Femur (tissue), 1 donor: ENCODE measurements around the gene MZB1.
"Not testable (repeated sequence)": the region's sequence is repeated elsewhere in the genome, so short reads cannot be mapped to it uniquely, and the experiment has no call there.

Experiments
- DNase-seq: peaks from one replicate; pipeline ENCODE4 v3.0.0-alpha.2; 2017

MZB1 gene

GRCh38 chr5:139371482-139372435, 18.0 kb downstream of the MZB1 start:
- DNase-seq, result peak; percentile 36

GRCh38 chr5:139369181-139369580, 20.5 kb downstream of the MZB1 start:
- no peak for DNase-seq

- DNase-seq, result no peak
Measured at GRCh38 chr5:139368613-139369012, 21.1 kb downstream of the MZB1 start.

GRCh38 chr5:139364466-139364865, 25.2 kb downstream of the MZB1 start:
- DNase-seq, result no peak

GRCh38 chr5:139363937-139364336, 25.8 kb downstream of the MZB1 start:
- no peak for DNase-seq

- no peak for DNase-seq
Measured at GRCh38 chr5:139361835-139362429, 27.8 kb downstream of the MZB1 start.

- DNase-seq, result no peak
Measured at GRCh38 chr5:139360384-139360783, 29.3 kb downstream of the MZB1 start.

- DNase-seq, result no peak
Measured at GRCh38 chr5:139358064-139358463, 31.6 kb downstream of the MZB1 start.

- not testable (repeated sequence) for DNase-seq
Measured at GRCh38 chr5:139355900-139356299, 33.8 kb downstream of the MZB1 start.

GRCh38 chr5:139354186-139354585, 35.5 kb downstream of the MZB1 start:
- DNase-seq, result no peak

- DNase-seq, result not testable (repeated sequence)
Measured at GRCh38 chr5:139347863-139348262, 41.9 kb downstream of the MZB1 start.

- DNase-seq, result not testable (repeated sequence)
Measured at GRCh38 chr5:139345442-139345841, 44.3 kb downstream of the MZB1 start.

GRCh38 chr5:139344177-139344576, 45.5 kb downstream of the MZB1 start:
- DNase-seq, result no peak

- no peak for DNase-seq
Measured at GRCh38 chr5:139343476-139343875, 46.2 kb downstream of the MZB1 start.

- no peak for DNase-seq
Measured at GRCh38 chr5:139342423-139342723, 47.3 kb downstream of the MZB1 start.

GRCh38 chr5:139341689-139342422, 47.9 kb downstream of the MZB1 start, which contains the start of gene PAIP2:
PAIP2 (plus strand) TSS chr5:139341854; CDS start chr5:139363785, 21,931 bp downstream.
- peak; percentile 99 for DNase-seq

GRCh38 chr5:139341187-139341688, 48.5 kb downstream of the MZB1 start:
- no peak for DNase-seq

GRCh38 chr5:139340051-139340450, 49.7 kb downstream of the MZB1 start:
- DNase-seq, result no peak
